Stimulated activated CD4-positive, alpha-beta T cell treated with anti-CD3 and anti-CD28 coated beads, Interleukin-12 subunit alpha, Interleukin-12 subunit beta, amount 100 ng/mL, for 24 hours (primary cell): ENCODE measurements around the gene CDH12.
"Not testable (repeated sequence)": the region's sequence is repeated elsewhere in the genome, so short reads cannot be mapped to it uniquely, and the experiment has no call there.

Experiments used
- DNase-seq, 2 experiments: peaks; one replicate each; pipeline ENCODE4 v3.0.0-alpha.2; 2020; ENCODE audit warnings: low read depth in 2 of 2

Gene CDH12

DNA sequence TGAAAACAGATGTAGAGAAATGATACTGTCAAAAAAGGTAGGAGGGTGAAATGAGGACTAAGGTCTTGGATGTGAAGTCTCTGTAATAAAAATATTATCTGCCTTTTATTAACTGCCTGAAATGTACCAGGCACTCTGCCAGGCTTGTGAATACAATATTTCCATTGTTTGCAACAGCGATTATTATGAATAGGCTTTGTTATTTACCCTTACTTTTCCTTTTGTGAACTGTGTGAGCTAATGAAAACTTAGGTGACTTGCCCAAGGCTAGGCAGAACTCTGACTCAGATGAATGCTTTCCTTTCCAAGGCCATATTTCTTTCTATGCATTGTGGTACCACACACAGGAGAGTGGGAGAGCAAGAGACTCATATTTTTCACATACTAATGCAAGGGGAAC is 204.1 kb downstream of the CDH12 start:
- DNase-seq = no peak

DNA sequence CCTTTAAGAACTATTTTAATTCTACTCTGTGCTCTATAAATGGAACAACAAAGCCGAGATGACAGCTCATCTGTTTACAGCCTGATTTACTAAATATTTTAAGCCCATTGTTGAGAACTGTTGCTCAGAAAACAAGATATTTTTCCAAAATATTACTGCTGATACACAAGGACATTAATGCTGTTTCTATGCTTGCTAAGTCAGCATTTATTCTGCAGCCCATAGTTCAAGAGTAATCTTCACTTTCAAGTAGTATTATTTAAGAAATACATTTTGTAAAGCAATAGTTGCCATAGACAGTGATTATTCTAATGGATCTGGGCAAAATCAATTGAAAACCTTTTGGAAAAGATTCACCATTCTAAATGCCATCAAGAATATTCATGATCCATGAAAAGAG is 208.3 kb downstream of the CDH12 start:
- no peak for DNase-seq

DNA sequence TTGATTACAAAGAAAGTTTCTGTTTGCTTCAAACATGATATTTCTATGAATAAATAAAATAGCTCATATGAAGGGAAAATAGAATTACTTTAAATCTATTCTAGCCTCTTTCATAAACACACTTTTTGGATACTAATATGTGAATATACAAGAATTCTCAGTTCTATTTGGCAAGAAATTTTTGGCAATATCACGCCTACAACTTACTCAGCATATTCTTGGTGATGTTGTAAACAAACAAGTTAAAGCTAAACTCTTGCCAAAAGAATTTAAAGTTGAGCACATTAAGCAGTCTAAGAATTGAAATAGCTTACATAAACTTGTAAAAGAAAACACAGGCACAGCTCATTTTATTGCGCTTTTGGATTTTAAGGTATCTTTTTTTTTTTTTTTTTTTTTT is 209.8 kb downstream of the CDH12 start:
- no peak for DNase-seq

DNA sequence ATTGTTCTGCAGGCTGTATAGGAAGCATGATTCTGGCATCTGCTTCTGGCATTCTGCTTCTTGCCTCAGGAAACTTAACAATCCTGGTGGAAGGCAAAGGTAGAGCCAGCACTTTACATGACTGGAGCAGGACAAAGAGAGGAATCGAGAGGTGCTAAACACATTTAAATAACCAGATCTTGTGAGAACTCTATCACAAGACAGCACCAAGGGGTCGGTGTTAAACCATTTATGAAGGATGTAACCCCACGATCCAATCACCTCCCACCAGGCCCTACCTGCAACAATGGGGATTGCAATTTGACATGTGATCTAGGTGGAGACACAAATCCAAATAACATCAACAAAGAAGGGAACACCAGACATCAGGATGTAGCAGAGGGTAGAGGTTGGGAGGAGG is 221.5 kb downstream of the CDH12 start:
- no peak for DNase-seq

DNA sequence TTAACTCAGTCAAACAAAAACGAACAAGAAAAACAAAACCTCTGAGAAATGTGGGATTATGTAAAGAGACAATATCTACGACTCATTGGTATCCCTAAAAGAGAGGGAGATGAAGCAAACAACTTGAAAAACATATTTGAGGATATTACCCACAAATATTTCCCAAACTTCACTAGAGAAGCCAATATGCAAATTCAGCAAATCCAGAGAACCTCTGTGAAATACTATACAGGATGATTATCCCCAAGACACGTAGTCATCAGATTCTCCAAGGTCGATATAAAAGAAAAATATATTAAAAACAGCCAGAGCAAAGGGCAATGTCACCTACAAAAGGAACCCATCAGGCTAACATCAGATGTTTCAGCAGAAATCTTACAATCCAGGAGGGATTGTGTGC is 226.1 kb downstream of the CDH12 start:
- DNase-seq = no peak

DNA sequence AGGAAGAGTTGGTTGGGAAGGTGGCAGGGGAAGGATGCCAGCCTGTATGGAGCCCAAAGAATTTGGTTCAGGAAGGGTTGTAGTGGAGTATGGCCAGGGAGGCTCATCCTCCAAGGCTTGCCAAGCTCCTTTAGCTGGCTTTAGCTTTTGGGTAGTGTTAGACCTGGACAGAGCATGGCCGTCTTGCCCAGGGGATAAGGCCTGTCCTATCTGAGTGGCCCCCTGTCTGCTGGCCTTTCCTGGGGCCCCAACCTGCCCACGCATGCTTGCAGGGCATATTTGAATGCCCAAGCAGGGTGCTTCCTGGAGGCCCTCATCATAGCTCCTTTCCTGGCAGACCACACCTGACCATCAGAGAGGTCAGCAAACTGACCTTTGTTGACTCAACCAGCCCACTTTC is 227.7 kb downstream of the CDH12 start:
- no peak for DNase-seq

DNA sequence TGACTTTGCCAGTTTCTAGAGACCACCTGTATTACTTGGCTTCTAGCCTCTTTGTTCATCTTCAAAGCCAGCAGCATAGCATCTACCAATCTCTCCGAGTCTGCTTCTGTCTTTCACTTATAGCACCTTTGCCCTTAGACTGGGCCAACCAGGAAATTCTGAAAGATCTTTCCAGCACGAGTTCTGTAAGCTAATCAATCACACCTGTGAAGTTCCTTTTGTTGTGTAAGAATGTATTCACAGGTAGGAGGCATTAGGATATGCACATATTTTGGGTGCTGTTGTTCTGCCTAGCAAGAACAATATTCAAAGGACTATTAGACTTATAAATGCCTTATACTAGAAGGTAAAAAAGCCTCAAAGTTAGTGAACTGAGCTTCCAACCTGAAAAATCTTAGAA is 232.1 kb downstream of the CDH12 start:
- no peak for DNase-seq

DNA sequence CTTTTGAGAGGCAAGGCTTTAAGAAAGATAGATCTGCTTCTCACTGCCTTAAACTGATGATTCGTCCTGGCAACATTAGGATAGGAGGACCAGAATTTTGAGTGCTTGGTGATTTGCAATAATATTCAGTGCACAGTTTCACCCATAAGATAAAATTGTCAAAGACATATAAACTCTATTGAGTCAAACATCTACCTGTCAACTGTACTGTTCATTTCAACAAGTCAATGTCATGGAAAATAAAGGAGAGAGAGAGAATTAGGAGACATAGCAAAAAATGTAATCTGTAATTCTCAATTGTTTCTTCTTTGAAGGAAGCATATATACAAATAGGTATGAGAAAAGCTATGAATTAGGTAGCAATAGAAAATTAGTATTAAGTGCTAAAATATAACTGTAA is 237.2 kb downstream of the CDH12 start:
- DNase-seq = no peak

DNA sequence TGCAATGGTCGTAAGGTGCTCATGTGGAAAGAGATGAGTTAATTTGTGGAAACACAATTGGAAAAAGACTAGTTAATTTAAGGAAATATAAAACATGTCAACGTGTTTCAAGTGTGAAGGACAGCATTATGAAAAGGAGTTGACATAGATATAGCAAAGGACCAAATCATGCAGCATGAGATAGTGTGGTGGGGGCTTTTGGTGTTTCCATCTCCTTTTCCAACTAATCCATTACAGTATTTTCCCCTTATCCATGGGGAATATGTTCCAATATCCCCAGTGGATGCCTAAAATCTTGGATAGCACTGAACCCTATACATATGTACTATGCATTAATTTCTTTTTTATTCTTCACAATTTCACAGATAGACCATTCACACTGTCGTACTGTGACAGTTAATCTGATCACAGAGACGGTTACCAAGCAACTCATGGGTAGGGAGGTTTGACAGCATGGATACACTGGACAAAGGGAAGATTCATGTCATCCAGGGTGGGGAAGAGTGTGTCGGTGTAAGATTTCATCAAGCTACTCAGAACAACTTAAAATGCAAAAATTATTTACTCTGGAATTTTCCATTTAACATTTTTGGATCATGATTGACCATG is 238.6 kb downstream of the CDH12 start:
- no peak for DNase-seq

DNA sequence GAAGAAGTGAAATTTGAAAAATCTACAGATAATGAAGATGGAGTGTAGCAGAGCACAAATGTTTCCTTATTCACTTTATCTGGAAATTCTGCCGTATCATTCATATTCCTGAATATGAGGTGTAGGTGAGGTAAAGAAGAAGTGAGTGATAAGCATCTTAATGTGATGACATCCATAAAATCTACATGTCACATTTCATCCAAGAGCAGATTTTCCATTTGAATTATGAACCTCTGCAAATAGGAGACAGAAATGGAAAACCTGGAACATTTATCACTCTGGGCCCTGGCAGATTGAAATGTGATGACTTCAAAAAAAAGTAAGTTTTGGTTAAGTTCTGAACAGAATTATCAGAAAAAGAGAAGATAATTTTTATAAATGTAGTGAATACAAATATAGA is 240.2 kb downstream of the CDH12 start:
- DNase-seq = no peak

DNA sequence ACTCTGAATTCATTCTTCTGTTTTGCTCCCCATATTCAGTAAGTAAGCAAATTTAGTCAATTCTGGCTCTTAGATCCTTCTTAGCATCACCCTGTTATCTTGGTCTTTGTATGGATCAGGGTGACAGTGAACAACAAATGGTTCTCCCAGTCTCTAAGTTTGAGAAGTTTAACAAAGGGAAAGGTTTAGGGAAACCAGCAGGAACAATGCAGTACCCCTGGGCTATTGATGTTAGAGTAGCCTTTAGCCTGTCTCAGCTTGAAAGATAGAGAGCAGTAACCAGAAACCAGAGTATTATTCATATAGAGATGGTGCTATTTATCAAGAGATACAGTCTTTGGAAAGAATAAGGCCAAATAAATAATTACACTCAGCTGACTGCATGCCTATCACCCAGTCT is 241.8 kb downstream of the CDH12 start:
- no peak for DNase-seq

DNA sequence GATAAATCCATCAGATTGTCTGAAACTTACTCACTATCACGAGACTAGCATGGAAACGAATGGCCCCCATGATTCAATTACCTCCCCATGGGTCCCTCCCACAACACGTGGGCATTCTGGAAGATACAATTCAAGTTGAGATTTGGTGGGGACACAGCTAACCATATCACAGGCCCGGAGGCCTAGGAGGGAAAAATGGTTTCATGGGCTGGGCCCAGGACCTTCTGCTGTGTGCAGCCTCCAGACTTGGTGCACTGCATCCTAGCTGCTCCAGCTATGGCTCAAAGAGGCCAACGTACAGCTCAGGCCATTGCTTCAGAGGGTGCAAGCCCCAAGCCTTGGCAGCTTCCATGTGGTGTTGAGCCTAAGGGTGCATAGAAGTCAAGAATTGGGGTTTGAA is 245.6 kb downstream of the CDH12 start:
- not testable (repeated sequence) for DNase-seq

DNA sequence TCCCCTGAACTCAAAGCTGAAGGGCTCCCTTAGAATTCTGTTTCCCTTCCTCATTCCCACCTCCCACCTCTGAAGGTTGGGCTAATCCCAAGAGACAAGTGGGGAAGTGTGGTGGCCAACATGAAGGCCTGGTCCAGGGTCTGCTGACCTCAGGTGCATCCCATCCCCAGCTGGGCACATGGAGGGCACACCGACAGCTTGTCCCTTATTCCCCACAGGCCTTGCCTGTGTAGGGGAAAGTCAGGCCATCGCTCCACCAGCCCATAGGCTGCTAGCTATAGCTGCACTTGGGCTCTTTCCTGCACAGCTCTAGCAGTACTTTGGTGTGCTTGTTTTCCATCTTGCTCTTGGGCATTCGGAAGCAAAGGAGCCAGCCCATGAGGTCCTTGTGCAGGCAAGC is 247.7 kb downstream of the CDH12 start:
- DNase-seq = no peak

DNA sequence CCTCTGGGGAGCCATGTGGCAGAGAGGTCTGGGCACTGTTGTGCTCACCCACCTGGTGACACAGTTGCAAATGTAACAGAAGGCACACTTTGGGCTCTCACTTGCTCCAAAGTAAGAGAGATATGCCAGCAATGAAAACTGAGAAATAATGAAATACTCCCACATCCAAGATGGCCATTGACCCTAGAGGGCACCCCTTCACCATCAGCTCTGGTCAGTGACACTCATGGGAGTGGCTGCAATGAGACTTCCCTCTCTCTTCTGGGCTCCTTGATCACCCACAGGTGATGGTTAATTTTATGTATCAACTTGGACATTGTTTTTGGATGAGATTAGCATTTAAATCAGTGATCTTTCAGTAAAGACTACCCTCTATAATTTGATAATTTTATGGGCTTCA is 248.4 kb downstream of the CDH12 start:
- DNase-seq = no peak

DNA sequence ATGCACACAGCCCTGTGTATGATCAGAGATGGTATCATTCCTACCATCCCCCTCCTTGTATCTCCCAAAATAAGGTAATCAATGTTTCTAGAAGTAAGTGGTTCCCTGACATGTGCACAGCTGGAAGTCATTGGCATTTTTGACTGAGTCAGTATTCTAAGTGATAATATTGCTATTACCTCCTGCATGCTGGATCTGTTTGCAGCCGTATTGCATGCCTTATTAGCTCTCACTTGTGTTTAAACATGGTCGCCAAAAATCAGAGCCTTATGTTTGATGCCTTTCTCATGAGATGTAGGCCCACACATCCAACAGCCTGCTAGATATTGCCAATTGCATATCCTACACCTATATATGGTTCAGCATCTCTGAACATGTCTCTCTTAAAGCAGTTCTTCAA is 254.3 kb downstream of the CDH12 start:
- no peak for DNase-seq

DNA sequence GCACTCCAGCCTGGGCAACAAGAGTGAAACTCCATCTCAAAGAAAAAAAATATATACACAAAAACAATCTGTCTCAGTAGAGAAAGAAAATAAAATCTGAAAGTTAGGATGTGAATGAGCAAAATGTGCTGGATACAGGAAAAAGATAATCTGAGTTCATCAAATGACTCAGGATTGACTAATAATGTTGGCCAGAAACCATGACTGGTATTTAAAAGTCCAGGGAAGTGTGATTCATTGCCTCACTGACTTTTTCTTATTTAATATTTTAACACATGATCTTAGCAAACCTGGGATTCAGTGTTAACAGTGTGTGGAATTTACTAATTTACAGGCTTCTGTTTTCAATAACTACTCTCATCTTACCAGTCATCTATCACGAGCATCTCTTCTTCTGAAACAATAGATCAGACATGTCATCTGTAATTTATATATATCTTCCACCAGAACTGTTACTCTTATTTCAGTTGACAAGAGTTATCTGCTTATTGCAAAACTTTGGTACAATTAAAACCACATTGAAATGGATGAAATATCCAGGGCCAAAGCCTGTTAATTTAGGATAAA is 256.7 kb downstream of the CDH12 start:
- DNase-seq = no peak

DNA sequence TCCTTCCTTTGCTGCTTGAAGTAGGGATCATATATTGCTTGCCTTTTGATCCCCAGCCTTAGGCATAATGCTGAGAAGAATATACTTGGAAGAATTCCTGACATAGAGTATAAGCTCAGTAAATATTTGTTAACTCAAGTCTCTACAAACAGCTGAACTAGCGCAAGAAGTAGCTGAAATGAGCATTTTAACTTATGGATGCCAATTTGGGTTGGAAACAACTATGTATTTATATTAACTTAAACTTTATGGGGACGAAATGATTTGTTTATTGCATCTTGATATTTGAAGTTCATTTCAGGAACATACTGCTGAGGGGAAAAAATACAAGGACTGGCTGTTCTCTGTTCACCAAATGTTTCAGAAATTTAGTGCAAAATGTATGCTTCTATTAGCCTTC is 258.7 kb downstream of the CDH12 start:
- no peak for DNase-seq

DNA sequence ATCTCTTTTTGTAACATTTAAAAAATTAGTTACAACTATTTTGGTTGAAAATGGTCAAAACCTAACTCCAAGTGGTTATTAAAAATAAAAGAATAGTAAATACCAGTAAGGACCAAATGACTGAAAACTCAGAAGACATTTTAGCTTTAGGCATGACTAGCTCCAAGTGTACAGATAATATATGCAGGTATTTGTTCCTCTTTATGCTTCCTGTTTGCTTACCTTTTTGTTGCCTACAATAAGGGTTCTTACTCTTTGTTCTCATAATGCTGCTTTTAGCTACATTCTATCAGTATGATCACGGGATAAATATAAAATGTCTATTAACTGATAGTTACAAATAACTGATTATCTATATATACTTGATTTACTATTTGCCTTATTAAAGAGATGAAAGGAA is 259.6 kb downstream of the CDH12 start:
- DNase-seq = no peak

DNA sequence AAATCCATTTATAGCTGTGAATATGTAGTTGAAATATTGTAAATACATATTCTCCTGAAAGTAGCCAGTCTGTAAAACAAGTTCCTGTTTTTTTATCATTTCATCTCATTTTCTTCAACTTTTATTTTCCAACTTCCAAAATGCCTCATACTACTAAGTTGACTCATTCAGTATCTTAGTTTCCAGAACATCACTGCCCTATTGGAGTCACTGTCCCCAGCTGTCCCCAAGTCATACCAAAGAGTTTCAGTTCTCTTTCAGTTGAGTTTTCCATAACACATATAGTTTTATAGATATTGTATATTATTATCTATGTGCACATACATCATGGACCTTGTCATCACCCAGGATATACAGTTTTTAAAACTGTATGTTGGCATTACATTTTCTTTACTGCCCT is 261.7 kb downstream of the CDH12 start:
- DNase-seq = no peak

DNA sequence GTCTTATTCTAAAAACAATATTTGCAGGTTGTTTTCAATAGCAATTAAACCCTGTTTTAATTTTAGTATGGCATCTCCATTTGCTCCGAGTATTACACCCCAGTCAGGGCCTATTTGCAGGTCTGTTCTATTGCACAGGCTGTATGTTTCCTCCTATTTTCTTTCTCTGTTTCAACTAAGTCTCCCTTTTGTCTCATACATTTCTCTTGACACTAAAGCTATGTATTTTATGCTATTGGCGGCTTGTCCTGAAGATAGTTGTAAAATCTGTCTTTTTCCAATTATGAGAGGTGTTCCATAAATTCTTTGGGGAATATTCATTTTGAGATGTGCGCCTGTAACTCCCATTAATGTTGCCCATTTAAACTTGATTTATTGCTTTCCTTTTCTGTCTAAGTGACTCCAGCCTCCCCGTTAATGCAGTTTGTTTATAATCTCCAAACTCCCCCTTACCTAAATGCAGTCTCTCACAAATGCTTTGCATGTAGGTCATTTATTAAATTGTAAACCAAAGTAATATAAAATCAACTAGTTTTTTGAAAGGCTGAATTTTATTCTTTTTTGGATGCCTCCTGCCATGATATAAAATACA is 262.4 kb downstream of the CDH12 start:
- DNase-seq = no peak

DNA sequence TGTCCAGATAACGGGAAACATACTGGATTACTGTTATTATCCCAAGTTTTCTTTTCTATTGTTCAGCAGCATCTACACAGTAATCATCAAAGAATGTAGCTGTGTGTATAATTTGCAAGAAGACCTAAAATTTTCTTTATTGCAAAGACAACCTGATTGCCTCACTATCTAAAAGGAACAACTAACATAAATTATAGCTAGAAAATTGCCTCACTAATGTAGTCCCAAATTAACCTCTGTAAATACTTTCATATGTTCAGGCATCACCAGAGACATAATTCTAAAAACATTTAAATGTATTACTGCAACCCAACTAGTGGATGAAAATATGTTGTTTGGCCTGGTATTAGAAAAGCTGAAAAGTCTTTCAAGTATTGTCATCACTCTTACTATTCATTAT is 275.4 kb downstream of the CDH12 start:
- DNase-seq = no peak

DNA sequence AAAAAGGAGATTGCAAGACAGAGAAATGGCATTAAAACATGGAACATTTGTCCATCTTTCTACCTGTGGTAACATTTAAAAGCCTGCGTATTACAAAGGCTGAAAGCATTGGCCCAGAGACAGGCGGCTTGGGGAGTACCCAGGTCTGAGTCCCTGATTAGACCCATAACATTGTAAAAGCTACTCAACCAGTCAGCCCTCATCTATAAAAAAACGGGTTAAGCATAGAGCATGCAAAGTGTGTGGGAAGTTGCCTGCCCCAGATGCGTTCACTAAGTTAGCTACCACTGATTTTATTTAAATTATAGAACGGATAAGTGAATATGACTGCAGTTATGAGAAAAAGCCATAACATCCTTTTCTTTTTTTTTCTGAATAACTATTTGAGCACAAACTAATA is 276.1 kb downstream of the CDH12 start:
- DNase-seq = no peak

DNA sequence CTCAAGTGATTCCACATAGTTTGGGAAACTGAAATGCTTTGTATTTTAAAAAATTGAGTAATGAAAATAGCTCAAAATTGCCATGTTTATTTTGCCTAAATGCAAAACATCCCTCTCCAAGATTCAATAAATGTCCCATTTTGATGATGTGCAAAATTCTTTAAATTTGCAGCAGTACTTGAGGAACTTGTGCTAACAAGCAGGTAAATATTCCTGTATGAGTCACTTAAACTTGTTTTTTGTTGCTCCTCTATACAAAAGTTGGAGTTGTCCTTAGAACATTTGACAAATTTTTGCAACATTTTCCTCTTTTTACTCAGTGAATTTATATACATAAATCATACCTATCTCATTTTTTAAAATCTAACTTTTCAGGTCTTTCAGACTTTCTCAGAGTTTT is 280.2 kb downstream of the CDH12 start:
- no peak for DNase-seq

DNA sequence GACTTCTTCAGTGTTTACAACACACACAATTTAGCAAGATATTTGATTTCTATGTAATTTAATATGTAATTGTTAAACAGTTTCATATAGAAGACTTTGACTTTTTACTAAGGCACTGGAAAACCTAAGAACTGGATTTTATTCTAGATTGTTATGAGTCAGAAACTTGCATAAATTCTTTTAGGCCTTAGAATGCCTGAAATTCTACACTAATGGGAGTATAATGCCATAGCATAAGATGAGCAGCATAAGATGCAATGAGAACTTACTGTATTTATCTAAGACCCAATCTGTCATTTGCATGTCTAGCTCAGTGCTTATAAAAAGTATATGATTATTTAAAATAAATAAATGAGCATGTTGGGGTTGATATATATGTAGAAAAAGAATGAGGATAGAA is 285.2 kb downstream of the CDH12 start:
- DNase-seq = no peak
